HG02973 (cell line): ENCODE results near the gene IRS1.

Source experiments
- ATAC-seq: cut with Tn5 transposase; IDR thresholded peaks from one replicate; pipeline ENCODE4 v1.9.1; 2021; ENCODE audit warnings: moderate library complexity; ENCODE audit not compliant: unreplicated experiment

Gene IRS1

DNA sequence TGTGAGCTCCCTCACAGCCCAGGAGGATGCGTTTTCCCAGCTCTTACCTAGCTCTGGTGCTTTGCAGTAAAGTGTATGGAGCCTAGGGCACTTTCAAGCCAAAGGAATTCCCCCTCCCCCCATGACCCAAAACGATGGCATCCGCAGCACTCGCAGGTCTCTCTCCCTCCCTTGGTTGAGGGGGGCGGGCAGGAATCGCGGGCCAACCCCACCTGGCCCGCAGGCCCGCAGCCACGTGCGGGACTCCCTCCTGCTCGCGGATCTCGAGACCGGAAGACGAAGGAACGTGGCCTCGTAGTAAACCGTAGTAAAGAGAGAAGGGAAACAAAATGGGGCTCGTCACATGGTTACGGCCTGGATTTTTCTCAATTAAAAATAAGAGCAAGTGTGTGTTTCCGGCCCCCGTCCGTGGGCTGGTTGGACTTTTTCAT lies 8.5 kb downstream of the IRS1 start:
- ATAC-seq: peak; percentile 66

DNA sequence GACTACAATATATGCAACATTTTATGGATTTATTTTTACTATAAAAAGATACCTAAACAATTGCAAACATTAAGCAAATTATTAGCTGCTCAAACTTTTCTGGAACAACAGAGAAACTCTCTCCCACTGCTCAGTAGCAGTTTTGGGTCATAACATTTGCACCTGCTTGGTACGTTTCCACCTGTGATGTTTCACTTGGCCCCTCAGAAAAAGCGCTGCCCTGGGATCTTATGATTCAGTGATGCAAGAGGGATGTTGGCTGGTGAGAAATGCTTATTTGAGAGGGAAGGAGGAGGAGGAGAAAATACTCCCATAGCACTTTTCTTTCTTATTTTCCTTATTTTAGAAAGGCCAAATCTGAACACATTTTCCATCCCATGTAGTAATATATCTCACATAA lies 9.2 kb downstream of the IRS1 start:
- no peak for ATAC-seq

- ATAC-seq: no peak
Measured at GRCh38 chr2:226790011-226790410, 9.6 kb downstream of the IRS1 start.

DNA sequence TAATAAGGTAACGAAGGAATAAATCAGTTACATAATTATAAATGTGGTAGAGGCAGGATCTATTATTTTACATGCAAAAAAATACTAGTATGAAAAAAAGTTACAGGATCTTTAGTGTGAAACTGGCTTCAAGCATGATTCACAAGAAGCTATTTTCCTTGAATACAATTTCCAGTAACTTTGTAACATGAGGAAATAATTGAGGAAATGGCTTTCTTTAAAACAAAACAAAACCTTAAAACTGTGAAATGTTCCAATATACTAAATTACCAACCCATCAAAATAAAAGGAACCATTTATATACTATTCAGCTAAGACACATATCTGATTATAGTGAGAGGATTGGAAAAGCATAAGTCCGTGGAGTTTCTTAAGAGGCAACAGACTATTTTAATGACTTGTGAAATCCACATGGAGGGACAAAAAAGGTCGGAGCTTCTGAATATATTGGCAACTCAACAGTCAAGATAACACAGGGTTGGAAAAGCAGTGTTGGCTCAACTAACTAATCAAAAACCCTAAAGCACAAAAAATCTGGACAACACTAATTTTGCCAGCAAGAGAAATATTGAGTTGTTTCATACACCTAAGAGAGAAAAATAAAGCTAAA lies 10.6 kb downstream of the IRS1 start:
- no peak for ATAC-seq

- no peak for ATAC-seq
Measured at GRCh38 chr2:226788064-226788463, 11.6 kb downstream of the IRS1 start.

DNA sequence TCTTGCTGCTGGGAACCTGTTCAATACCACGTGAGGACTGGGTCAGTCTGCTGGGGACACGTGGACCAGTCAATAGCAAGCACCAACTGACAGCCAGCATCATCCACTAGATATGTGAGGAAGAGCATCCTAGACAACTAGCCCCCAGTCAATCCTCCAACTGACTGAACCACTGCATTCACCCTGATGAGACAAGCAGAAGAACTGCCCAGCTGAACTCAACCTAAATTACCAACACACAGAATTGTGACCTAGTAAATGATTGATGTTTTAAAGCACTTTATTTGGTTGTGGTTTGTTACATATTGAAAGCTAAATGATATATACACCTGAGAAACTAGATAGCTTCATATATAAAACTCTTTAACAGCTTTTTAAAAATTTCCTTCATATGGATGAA lies 15.7 kb downstream of the IRS1 start:
- ATAC-seq: no peak

DNA sequence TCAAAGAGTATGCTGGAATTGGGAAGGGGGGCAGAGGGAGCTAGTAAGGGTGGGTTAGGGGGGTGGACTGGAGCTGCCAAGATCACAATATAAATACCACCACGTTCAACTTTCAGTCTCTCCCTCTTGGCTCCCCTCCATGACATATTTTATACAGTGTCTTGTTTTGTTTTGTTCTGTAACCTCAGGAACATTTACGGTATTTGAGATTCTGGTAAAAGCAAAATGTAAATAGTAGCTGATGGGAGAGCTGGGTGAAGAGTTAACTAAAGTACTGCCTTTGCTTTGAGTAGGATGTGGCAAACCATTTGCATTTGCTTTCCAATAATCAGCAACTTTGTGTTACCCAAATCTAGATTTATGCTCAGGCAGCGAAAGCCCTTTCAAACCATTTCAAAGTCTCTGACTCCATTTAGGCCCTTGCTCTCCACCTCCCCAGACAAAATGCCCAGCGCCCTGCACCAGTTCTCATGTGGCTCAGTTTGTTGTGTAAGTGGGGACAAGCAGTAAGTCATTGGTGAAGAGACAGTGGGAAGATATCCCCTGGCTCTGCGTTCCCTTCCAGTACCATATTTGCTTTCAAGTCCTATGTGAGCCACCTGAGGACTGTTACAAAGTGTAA lies 17.4 kb downstream of the IRS1 start:
- no peak for ATAC-seq

GRCh38 chr2:226780431-226780830 lies 19.2 kb downstream of the IRS1 start:
- ATAC-seq: no peak

GRCh38 chr2:226777611-226778010 lies 22.0 kb downstream of the IRS1 start:
- no peak for ATAC-seq

GRCh38 chr2:226776104-226776503 lies 23.5 kb downstream of the IRS1 start:
- no peak for ATAC-seq

GRCh38 chr2:226775032-226775509 lies 24.5 kb downstream of the IRS1 start:
- ATAC-seq: no peak

DNA sequence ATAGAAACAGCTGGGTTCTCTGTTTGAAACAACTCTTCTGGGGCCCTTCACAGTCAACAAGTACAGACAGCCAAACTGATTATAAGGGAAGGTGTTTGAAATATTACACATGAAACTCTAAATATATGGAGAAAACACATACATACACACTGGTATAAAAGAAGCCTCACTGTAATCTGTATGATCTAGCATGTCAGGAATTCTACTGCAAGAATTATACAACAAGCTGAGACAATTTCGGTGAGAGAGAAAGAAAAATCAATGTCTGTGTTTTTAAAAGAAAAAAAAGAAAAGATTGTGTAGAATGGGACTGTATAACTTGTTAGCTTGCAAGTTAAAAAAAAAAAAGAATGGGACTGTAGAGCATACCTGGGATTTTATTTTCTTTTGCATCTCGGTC lies 26.3 kb downstream of the IRS1 start:
- ATAC-seq: peak; percentile 10

- ATAC-seq: peak; percentile 98
Measured at GRCh38 chr2:226772389-226773179, 27.0 kb downstream of the IRS1 start.

DNA sequence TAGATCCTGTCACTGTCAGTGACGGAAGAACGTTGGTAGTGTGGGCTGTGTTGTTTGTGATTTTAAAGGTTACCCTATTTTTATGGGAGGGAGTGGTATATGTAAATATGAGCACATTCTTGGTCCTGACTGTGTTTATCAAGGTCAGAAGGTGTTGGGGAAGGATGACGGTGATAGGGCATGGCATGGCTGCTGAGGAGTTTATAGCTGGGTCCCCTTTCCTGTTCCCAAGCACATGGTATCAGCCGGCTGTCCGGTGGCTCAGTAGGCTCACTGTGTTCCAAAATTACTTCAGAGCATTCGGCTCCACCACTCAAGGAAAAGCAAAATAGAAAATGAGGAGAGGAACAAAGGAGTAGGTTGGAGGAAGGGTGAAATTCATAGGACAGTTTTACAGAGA lies 28.6 kb downstream of the IRS1 start:
- no peak for ATAC-seq

- no peak for ATAC-seq
Measured at GRCh38 chr2:226767056-226767813, 32.4 kb downstream of the IRS1 start.

DNA sequence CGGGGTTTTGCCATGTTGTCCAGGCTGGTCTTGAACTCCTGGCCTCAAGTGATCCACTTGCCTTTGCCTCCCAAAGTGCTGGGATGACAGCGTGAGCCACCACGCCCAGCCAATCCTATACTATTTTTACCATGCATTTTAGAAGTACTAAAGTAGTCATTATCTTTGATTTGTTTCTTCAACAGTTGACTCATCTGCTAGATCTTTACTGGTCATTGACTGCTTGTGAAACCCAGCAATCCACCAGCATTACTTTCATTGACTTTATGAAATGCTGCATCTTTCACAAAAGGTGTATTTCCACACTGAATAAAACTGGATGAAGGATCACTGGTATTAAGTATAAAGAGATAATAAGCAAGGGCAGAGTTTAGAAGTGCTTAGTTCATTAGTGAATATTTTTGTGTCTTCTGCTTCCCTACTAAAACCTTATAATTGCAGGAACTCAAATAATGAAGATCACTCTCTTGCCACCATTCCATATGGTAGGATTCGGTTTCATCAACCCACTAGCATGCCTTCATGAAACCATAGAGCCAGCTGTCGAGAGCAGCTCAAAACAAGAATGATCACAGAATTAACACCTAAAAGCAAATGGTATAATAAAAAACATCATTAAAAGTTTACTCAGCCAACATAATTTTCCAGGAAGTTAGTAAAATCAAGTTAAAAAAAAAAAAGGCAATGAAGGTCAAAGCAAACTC lies 33.1 kb downstream of the IRS1 start:
- no peak for ATAC-seq

DNA sequence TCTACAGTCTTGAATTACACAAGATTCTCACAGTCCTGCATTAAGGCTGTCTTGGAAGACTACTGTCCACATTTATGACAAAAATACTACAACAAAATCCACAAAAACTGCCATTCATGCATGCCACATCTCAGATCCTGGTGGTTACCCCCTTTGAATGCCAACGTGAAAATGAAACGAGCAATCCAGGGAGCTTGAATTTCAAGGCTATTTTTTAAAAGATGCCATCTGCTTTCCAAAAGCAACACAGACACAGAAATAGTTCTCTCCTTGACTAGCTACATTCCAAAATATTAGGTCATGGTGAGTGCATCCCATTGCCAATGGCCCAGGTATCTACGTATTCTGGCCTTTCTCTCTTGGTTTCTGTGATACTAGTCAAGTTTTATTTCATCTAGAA lies 36.3 kb downstream of the IRS1 start:
- no peak for ATAC-seq

- ATAC-seq: no peak
Measured at GRCh38 chr2:226761195-226761583, 38.4 kb downstream of the IRS1 start.

DNA sequence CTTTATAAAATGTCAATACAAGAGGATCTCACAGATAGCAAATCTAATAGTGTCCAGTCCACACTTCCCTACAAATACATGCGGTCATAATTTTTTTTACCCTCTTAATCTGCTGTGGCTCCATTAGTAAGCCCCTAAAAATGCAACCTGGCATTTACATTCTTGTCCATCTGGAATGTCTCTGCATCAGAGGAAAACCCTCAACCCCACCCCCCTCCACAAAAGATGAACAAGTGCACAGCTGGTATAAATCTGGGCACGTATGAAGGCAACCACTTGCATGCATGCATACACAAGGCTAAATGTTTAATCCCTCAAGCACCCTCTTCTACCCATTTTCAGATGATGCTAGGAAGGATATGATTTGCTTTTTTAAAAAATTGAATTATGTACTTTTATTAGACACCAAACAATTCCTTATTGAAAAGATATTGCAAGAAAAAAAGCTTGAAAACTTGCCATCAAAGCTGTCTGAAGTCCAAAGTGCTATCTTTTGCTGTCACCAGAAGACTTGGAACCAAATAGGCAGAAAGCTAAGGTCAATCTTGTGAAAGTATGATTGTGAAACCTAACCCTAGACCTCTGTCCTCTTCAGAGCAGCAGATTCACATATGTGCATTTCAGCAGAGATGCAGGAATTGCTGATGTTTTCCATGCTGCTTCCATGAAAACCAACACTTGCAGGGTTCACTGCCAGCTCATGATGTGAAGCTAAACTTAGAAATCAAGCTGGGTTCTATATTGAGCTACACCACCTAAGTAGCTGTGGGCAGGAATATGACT lies 39.0 kb downstream of the IRS1 start:
- no peak for ATAC-seq

- no peak for ATAC-seq
Measured at GRCh38 chr2:226759768-226760167, 39.9 kb downstream of the IRS1 start.
